C4-2B (cell line): ENCODE results near the gene TLCD4.

Experiments used
- H3K27ac ChIP-seq: fragments of 450-650 bp; 2 replicates; pipeline ENCODE4 v1.5.1; 2017
- ZFX ChIP-seq: fragments of 450-650 bp; IDR thresholded peaks from 2 replicates; pipeline ENCODE4 v1.6.1; 2017
- TF ChIP-seq, protein P1 (sequence below): fragments of 450-650 bp; conservative IDR thresholded peaks from 2 replicates; pipeline ENCODE4 v1.5.1; 2017; ENCODE audit warnings: mild to moderate bottlenecking

The TLCD4 gene

DNA sequence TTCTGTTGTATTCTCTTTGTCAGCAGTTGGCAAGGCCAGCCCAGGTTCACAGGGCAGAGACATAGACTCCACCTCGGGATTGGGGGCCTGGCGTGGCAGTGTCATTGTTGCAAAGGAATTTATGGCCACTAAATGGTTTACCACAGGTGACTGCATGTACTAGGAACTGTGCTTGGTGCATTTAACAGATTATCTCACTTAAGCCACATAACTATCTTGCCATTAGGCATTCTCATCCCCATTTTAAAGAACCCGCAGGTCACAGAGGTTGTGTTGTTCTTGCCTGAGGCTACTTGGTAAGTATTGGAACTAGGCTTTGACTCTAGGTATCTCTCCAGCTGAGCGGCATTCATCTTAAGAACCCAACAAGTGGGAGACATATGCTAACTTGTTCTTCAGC, 9.7 kb downstream of the TLCD4 start:
- TF ChIP-seq ZFX, result no peak
- TF ChIP-seq, protein P1, sequence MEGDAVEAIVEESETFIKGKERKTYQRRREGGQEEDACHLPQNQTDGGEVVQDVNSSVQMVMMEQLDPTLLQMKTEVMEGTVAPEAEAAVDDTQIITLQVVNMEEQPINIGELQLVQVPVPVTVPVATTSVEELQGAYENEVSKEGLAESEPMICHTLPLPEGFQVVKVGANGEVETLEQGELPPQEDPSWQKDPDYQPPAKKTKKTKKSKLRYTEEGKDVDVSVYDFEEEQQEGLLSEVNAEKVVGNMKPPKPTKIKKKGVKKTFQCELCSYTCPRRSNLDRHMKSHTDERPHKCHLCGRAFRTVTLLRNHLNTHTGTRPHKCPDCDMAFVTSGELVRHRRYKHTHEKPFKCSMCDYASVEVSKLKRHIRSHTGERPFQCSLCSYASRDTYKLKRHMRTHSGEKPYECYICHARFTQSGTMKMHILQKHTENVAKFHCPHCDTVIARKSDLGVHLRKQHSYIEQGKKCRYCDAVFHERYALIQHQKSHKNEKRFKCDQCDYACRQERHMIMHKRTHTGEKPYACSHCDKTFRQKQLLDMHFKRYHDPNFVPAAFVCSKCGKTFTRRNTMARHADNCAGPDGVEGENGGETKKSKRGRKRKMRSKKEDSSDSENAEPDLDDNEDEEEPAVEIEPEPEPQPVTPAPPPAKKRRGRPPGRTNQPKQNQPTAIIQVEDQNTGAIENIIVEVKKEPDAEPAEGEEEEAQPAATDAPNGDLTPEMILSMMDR, result no peak
- no peak overlapping the region for H3K27ac ChIP-seq

DNA sequence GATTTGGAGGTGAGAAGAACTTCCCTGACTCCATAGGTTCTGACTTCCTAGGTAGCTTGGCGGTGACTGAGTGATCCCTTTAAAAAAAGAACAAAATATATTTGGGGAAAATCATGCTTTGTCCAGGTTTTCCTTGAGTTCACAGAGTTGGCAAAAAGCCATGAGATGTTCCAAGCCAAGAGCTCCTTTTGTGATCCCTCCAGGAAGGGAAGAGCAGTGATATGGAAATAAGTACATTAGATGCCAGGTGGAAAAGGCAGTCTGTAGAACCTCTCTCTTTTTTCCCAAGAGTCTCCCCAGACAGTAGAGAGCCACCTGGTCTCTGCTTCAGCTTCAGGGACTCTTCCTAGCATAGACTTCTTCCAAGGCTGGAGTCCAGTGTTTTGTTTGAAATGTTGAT, 10.2 kb downstream of the TLCD4 start:
- H3K27ac ChIP-seq, result no peak overlapping the region

DNA sequence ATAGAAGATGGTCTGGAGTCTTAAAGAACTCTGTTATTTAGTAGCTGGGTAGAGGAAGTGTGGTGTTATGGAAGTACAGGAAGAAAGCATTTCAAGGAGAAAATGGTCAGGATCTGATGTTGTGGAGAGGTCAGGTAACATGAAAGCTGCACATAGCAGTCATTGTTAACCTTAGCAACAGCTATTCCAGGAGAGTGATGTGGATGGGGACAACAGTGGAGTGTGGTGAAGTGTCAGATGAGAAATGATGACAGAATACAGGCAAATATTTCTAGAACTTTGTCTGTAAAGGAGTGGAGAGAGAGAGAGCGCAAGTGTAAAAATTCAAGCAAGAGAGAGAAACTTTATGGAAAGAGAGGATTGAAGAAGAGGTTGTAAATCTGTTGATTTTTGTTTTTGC, 15.6 kb downstream of the TLCD4 start:
- H3K27ac ChIP-seq, result no peak overlapping the region
- TF ChIP-seq, protein P1, result no peak
- TF ChIP-seq ZFX, result no peak

More for the DNA sequence above, 10.2 kb downstream of the TLCD4 start:
- no peak for TF ChIP-seq ZFX
- TF ChIP-seq, protein P1, result no peak

DNA sequence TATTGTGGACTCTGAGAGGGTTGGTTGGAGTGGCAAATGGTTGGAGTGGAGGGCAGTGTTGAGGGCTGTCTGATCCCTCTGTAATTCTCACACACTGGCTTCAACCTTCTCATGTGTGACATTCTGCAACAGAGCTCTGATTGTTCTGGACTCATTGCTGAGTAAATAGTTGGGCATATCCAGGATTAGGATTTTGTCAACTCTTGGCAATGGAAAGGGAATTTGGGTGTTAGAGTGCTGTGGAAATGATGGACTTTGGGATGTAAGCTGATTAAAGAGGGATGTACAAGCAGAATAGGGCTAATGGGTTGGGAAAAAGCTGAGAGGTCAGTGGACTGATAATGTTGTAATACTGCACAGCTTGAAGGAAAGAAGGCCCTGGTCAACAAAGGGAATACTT, 16.5 kb downstream of the TLCD4 start:
- TF ChIP-seq, protein P1, result no peak
- no peak for TF ChIP-seq ZFX
- no peak overlapping the region for H3K27ac ChIP-seq

DNA sequence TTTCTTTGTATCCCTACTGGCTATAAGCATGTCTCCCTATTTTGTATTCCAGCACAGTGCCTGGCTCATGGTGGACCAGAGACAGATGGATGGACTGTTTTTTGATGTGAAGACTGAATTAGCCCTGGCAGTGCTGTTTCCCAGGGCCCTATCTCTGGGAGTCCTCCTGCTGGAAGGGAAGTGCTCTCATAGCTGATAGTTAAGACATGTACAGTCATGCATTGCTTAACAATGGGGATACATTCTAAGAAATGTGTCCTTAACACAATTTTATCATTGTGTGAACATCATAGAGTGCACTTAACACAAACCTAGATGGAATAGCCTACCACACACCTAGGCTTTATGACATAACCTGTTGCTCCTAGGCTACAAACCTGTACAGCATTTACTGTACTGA, 21.1 kb downstream of the TLCD4 start:
- no peak overlapping the region for H3K27ac ChIP-seq
- no peak for TF ChIP-seq ZFX
- TF ChIP-seq, protein P1, result no peak

DNA sequence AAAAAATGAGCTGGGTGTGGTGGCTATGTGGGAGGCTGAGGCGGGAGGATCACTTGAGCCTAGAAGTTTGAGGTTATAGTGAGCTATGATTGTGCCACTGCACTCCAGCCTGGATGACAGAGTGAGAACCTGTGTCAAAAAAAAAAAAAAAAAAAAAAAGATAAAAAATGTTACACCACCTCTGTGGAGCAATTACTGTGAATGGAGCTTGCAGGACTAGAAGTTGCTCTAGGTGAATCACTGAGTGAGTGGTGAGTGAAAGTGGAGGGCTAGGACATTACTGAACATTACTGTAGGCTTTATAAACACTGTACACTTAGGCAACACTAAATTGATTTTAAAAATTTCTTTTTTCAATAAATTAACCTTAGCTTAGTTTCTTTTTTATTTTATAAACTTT, 21.9 kb downstream of the TLCD4 start:
- TF ChIP-seq ZFX, result no peak
- TF ChIP-seq, protein P1, result no peak
- H3K27ac ChIP-seq, result no peak overlapping the region

DNA sequence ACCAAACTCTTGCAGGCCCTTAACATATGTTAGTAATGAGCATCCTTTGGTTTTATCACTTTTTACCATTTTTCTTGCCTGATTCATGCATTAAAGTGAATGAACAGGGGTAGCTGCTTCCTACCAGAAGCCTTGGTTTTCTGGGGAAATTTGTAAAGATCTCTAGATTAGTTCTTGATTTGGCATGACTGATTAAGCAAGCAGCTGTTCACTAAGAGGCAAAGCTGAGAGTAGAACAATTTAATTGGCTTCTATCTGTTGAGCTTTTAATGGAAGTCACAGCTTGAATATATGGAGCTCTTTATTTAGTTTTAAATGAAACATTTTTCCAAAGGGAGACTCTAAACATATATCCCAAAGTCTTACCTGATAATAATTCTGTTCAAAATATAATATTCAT, 23.6 kb downstream of the TLCD4 start:
- TF ChIP-seq, protein P1, result no peak
- no peak for TF ChIP-seq ZFX
- no peak overlapping the region for H3K27ac ChIP-seq
